Nephron (organoid): ENCODE data around the gene CEP44.

Experiments used
- H3K27ac Mint-ChIP-seq, 3 experiments: 2 replicates each; pipeline ENCODE4 v1.8.0; 2020; ENCODE audit warnings: mixed read lengths in 3 of 3, mild to moderate bottlenecking in 2 of 3, moderate library complexity in 1 of 3
- H3K27me3 Mint-ChIP-seq: 2 replicates; pipeline ENCODE4 v1.8.0; 2021; ENCODE audit warnings: low read depth, mild to moderate bottlenecking, moderate library complexity, mixed read lengths
- H3K36me3 Mint-ChIP-seq: 2 replicates; pipeline ENCODE4 v1.8.0; 2020; ENCODE audit warnings: low read depth, mixed read lengths
- H3K4me1 Mint-ChIP-seq: 2 replicates; pipeline ENCODE4 v1.8.0; 2020; ENCODE audit warnings: mixed read lengths
- H3K4me3 Mint-ChIP-seq, 3 experiments: 2 replicates each; pipeline ENCODE4 v1.8.0; 2020; ENCODE audit warnings: mild to moderate bottlenecking in 3 of 3, mixed read lengths in 3 of 3, moderate library complexity in 2 of 3
- H3K9me3 Mint-ChIP-seq: 2 replicates; pipeline ENCODE4 v1.8.0; 2020; ENCODE audit warnings: mixed read lengths
- CTCF ChIP-seq, 3 experiments: fragments of 200-600 bp; sonication (generic); IDR thresholded peaks; one replicate each; pipeline ENCODE4 v1.5.0; 2021; ENCODE audit warnings: antibody characterized with exemption in 3 of 3; ENCODE audit not compliant: unreplicated experiment in 3 of 3

CEP44 gene

GRCh38 chr4:174278467-174278866 lies 5.2 kb upstream of the CEP44 start:
- no peak for TF ChIP-seq CTCF (IDR thresholded peaks at IDR 0.05; ENCODE audit: unreplicated experiment in 3 of 3)
- Mint-ChIP-seq H3K27me3 (no peaks in the 10 kb centered on the region), H3K36me3 (peaks cover 17% of the 10 kb centered on the region)

GRCh38 chr4:174279433-174280155 lies 4.1 kb upstream of the CEP44 start:
- Mint-ChIP-seq H3K9me3 (peaks cover 5% of the 10 kb centered on the region), H3K27me3 (no peaks in the 10 kb centered on the region), H3K27ac (no peak overlapping the region), H3K4me1 (peaks cover 24% of the 10 kb centered on the region), H3K4me3 (peak overlapping the region in 1 of 3 experiments; percentile 75), H3K36me3 (peaks cover 17% of the 10 kb centered on the region)
- TF ChIP-seq CTCF (IDR thresholded peaks at IDR 0.05; ENCODE audit: unreplicated experiment in 3 of 3) = no peak

More at GRCh38 chr4:174278467-174278866, 5.2 kb upstream of the CEP44 start:
- Mint-ChIP-seq H3K9me3 (peaks cover 5% of the 10 kb centered on the region), H3K4me3 (no peak overlapping the region), H3K4me1 (peaks cover 20% of the 10 kb centered on the region), H3K27ac (no peak overlapping the region)

GRCh38 chr4:174281182-174281737 lies 2.5 kb upstream of the CEP44 start:
- Mint-ChIP-seq H3K27me3 (no peaks in the 10 kb centered on the region), H3K27ac (peak overlapping the region in 1 of 3 experiments; percentile 53), H3K4me1 (peaks cover 39% of the 10 kb centered on the region), H3K36me3 (peaks cover 17% of the 10 kb centered on the region), H3K4me3 (peak overlapping the region; percentile 69 to 100 (median 78)), H3K9me3 (peaks cover 5% of the 10 kb centered on the region)
- TF ChIP-seq CTCF (IDR thresholded peaks at IDR 0.05; ENCODE audit: unreplicated experiment in 3 of 3) = no peak

- Mint-ChIP-seq H3K4me3 (peak overlapping the region; percentile 93 to 100 (median 100)), H3K27me3 (no peaks in the 10 kb centered on the region), H3K27ac (peak overlapping the region in 1 of 3 experiments; percentile 100), H3K4me1 (peaks cover 39% of the 10 kb centered on the region), H3K36me3 (peaks cover 19% of the 10 kb centered on the region), H3K9me3 (peaks cover 5% of the 10 kb centered on the region)
- TF ChIP-seq CTCF (IDR thresholded peaks at IDR 0.05; ENCODE audit: unreplicated experiment in 3 of 3) = no peak
Measured at GRCh38 chr4:174281901-174282300, 1.8 kb upstream of the CEP44 start.

- Mint-ChIP-seq H3K27me3 (no peaks in the 10 kb centered on the region), H3K4me1 (peaks cover 39% of the 10 kb centered on the region), H3K36me3 (peaks cover 22% of the 10 kb centered on the region), H3K9me3 (peaks cover 5% of the 10 kb centered on the region), H3K4me3 (peak overlapping the region; percentile 93 to 100 (median 100)), H3K27ac (peak overlapping the region; percentile 100)
- TF ChIP-seq CTCF (IDR thresholded peaks at IDR 0.05; ENCODE audit: unreplicated experiment in 3 of 3) = no peak
Measured at GRCh38 chr4:174282836-174283506, 740 bp upstream of the CEP44 start.
